Upper lobe of left lung (tissue), 4 donors: Measurements from ENCODE around the gene NUDT12.

Source experiments
- CTCF ChIP-seq, 6 experiments: fragments of 450-650 bp in 4 of 6; fragments of 200-600 bp in 2 of 6; sonication (generic) in 2 of 6; IDR thresholded peaks; one replicate each; pipeline ENCODE4 v1.5.1; 2016 to 2019; ENCODE audit warnings: antibody characterized with exemption in 6 of 6
- EP300 ChIP-seq, 4 donors: sonication (generic); formaldehyde crosslinking; IDR thresholded peaks; one replicate each; pipeline ENCODE4 v1.5.1; 2017; ENCODE audit warnings: antibody characterized with exemption in 4 of 4, control low read depth in 2 of 4
- POLR2AphosphoS5 ChIP-seq, 2 donors: sonication (generic); formaldehyde crosslinking; IDR thresholded peaks; one replicate each; pipeline ENCODE4 v1.5.1; 2017; ENCODE audit warnings: antibody characterized with exemption in 2 of 2

DNA sequence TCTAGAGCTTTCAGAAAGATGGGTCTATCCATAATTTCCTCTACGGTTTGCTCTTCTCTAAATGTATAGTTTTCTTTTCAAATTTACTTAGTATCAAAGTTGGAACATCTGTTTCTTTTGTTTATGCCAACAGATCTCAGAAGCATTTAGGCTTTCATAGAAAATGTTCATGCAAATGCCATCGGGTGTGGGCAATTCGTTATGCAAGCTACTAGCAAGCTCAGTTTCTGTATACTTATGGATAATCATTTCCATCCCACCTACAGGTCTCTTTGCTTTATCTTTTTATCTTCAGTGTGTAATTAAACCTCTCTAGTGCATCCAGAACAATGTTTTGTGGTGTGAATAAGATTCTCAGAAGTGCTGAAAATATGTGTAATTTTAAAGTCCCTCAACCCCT lies 59.9 kb downstream of the NUDT12 start:
- TF ChIP-seq CTCF (IDR thresholded peaks at IDR 0.05), result no peak
- TF ChIP-seq POLR2AphosphoS5 (IDR thresholded peaks at IDR 0.05), result no peak
- TF ChIP-seq EP300 (IDR thresholded peaks at IDR 0.05), result no peak
